HG03064 (cell line): ENCODE results near the gene RELN.
"Not testable (repeated sequence)": the region's sequence is repeated elsewhere in the genome, so short reads cannot be mapped to it uniquely, and the experiment has no call there.

Source experiments
- ATAC-seq: cut with Tn5 transposase; IDR thresholded peaks from one replicate; pipeline ENCODE4 v1.9.1; 2021; ENCODE audit warnings: low read depth; ENCODE audit not compliant: unreplicated experiment

Gene RELN

GRCh38 chr7:103947026-103947655 is 42.3 kb downstream of the RELN start:
- no peak for ATAC-seq

DNA sequence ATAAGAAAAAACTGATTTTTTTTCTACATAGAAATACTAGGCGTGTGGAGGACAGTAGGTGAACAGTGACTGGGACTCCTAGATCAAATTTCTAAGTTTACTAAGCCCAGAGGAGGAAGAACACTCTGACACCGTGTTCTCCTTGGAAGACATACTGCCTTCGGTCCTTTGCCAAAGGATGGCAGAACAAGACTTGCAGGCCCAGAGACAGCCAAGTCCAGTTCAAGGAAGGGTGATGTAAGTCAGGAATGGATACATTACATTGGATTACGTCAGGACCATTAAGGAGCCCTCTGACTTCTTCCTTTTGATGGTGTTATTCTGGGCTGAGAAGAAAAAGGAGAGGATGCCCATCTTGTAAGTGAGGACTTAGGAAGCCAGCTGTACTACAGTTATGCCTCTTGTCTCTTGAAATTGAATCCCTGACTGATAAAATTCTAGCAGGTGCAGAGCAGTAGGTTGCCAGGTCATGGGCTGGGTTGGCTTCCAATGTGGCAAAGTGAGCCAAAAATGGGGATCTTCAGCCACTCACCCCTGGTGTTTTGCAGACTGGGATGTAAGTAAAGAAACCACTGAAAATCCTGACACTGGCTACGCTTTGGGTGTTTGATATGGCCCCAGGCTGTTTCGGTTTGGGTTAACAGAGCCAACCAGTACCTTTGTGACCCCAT is 45.1 kb downstream of the RELN start:
- ATAC-seq: no peak

DNA sequence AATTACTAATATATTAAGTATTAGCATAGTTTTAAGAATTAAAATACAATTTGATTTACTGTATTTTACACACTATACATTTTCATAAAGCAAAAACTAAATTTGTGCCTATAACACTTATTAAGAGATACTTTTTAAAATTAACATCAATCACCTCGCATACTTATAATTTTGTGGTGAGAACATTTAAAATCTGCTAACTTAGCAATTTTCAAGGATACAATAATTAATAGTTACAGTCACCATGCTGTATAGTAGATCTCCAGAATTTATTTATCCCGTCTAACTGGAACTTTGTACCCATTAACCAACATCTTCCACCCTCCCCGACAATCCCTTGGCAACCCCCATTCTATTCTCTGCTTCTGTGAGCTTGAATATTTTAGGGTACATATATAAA is 47.5 kb downstream of the RELN start:
- ATAC-seq: no peak

DNA sequence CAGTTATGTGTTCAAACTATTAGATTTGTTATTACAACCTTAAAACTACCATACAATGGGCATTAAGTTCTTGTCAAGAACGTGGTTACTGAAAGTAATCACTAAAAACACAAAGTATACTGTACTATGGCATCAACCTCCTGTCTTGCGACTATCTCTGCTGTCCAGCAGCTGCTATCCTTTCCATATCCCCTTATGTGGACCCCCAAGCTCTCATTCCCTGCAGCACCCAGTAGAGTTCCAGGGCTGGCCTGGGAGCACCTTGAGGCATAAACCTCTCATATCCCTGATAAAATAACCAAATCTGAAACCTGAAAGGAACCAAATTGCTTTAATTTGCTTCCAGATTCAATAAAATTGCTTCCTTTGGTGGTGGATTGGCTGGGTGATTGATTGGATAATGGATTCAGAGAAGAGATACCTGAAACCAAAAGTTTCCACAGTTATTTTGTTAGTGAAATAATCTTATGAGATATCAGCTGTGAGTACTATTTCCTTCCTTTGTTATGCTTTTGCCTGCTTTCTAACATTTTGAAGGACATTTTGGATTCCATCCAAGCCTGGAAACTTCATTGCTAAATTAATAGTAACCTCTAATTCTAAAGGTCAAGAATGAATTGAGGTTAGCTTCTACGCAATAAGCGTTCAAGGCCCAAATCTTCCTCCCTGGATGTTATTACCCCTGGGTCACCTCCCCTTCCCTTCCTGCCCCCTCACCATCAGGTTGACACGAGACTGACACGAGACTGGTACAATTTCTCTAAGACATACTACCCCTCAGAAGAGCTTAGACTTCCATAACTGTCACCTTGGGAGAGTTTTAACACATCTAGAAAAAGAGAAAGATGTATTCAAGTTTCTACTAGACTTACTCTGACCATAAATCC is 48.8 kb downstream of the RELN start:
- no peak for ATAC-seq

DNA sequence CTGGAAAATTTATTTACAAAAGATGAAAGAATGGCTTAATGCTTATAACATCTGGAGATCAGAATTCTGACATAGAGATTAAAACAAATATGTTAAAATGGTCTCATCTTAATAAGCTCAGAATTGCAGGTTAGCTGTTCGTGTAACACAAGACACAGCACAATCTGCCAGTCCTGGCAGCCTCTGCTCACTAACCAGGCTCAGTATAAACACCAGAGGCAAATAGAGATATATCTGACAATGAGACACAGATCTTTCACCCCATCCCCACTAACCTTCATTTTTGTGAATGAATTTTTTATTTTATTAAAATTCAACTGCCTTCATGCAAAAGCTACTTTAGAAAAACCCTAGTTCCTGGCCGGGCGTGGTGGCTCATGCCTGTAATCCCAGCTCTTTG is 51.8 kb downstream of the RELN start:
- ATAC-seq: no peak

DNA sequence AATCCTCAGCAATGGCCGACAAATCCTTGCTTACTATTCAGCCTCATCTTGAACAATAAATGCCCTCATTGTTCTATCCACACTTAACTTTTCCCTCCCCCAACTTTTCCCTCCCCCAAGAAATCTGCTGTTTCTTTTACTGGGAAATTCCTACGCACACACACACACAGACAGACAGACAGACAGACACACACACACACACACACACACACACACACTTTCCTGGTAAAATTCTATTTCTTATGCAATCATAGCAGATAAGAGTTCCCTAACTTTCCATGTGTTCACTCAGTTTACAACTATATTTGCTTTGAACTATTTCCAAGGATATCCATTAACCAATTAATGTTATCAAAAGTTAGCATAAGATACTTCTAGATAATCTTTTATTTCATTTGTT is 52.9 kb downstream of the RELN start:
- no peak for ATAC-seq

GRCh38 chr7:103934508-103934907 is 55.0 kb downstream of the RELN start:
- no peak for ATAC-seq

GRCh38 chr7:103932389-103932788 is 57.1 kb downstream of the RELN start:
- ATAC-seq: no peak

- ATAC-seq: no peak
Observed at GRCh38 chr7:103929901-103930311, 59.6 kb downstream of the RELN start.

DNA sequence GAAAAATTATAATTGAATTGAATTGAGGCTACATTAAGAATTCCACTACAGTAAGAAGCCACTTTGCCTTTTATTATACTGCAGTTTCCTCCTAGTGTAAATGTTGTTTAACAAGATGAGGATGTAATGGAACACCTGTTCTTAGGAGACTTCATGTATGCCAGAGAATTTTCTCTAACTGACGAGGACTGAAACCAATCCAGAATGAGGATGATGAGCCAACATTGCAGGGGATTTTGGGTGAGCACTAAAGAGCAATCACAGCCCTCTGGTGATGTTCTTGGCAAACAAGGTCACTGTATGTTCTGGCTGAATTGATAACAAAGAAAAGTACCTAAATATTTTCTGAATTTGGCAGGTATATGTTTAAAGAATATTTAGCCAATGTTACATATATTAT is 60.9 kb downstream of the RELN start:
- no peak for ATAC-seq

GRCh38 chr7:103924184-103924583 is 65.3 kb downstream of the RELN start:
- ATAC-seq: no peak

- ATAC-seq: no peak
Observed at GRCh38 chr7:103922407-103922806, 67.1 kb downstream of the RELN start.

DNA sequence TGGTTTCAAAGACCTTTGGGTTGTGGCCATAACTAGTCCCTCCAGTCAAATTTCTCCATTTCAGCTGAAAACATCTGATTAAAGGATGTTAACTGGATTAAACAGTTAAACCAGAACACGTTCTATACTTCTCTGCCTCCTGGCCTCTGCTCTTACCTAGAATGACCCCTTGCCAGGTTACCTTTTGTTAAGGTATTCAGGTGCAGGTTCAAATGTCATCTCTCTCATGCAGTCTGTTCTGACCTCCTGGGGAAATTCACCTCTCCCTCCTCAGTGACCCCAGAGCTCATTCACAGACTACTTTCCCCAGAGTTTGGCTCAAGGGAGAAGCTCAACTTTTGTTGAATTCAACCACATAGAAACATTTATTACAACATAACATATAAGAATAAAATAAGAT is 67.8 kb downstream of the RELN start:
- ATAC-seq: no peak

DNA sequence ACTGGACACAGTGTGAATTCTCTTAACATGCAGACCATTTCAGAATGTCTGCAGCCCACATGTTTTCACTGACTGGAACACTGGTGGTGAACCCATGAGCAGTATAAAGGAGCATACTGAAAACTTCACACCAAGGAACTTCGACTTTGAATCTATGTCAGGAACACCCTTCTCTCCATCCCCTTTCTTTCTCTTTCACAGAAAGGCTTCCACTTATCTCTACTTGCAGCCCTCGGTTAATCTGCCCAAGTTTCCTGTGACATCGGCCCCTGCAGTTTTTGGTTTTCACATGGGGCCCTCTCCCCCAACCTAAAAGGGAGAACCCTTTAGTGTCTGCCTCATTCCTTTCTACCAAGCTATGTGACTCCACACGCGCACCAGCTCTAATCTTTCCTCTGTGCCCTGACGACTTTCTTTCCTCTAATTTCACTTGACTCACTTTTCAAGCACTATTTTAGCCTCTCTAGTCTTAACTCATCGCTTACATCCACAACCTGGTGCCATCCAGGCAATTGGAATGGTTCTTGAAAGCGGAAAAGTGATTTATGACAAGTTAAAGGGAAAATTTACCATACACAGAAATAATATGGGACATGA is 70.1 kb downstream of the RELN start:
- ATAC-seq: no peak

- ATAC-seq: no peak
Observed at GRCh38 chr7:103918631-103919271, 70.7 kb downstream of the RELN start.

GRCh38 chr7:103915680-103916357 is 73.6 kb downstream of the RELN start:
- ATAC-seq: no peak

- no peak for ATAC-seq
Observed at GRCh38 chr7:103914147-103914899, 75.1 kb downstream of the RELN start.

DNA sequence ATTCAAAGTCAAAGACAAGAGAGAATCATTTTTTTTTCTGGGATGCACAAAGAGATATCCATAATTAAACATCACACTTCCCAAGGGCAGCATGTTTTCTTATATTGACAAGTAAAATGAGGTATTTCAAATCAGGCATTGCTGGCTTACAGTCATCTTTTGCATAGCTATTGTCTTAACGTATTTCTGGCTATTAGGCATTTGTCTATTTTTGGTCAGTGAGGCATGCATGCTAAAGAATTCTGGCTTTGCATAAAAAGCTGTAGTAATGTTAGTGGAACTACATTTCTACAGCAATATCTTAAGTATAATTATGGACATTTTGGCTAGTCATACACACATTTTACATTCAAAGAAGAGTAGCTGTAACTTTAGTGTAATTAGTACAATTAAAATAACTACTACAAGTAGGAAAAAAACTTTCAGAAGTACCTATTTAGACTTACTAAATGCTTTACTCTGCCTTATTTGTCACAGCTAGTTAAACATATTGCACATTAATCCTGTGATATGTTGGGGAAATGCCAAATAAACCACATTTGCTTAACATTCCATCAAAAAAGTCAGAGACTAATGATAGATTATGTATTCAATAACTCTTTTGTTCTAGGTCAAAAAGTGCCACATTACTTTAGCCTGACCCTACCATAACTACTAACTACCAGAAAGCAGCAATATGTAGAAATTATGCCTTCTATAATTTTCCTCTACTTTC is 76.4 kb downstream of the RELN start:
- ATAC-seq: no peak

DNA sequence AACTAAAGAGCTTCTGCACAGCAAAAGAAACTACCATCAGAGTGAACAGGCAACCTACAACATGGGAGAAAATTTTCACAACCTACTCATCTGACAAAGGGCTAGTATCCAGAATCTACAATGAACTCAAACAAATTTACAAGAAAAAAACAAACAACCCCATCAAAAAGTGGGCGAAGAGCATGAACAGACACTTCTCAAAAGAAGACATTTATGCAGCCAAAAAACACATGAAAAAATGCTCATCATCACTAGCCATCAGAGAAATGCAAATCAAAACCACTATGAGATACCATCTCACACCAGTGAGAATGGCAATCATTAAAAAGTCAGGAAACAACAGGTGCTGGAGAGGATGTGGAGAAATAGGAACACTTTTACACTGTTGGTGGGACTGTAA is 78.4 kb downstream of the RELN start:
- ATAC-seq: not testable (repeated sequence)
